Measurements from ENCODE around the gene RBMY1J.
"Not testable (repeated sequence)": the region's sequence is repeated elsewhere in the genome, so short reads cannot be mapped to it uniquely, and the experiment has no call there.

RBMY1J gene

DNA sequence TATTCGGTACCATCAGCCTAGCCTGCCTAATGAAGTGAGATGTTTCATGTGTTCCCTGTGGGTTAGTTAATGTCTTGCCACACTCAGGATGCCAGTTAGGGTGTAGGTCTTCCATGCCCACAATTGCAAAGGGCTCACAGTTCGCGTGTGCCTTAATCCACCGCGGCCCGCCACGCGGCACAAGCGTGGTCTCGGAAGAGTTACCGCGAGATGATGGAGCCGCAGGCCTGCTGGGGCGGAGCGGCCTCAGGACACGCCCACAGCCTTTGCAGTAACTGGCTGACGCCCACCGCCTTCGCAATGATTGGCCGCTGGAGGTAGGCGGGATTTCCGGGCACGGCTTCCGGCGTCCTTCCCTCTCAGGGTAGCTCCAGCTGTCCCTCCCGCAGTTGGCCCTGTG, at the start of gene RBMY1J:
TSS of gene RBMY1J (plus strand) at position 301 of the 400 bp plus-strand sequence. CDS start 2,038 bp downstream, outside the sequence.
- DNase-seq (ENCODE audit: low read depth in 2 of 2), result not testable (repeated sequence)

GRCh38 chrY:22367416-22367815, 35.8 kb upstream of the RBMY1J start:
- DNase-seq (ENCODE audit: low read depth in 2 of 2), result no peak

DNA sequence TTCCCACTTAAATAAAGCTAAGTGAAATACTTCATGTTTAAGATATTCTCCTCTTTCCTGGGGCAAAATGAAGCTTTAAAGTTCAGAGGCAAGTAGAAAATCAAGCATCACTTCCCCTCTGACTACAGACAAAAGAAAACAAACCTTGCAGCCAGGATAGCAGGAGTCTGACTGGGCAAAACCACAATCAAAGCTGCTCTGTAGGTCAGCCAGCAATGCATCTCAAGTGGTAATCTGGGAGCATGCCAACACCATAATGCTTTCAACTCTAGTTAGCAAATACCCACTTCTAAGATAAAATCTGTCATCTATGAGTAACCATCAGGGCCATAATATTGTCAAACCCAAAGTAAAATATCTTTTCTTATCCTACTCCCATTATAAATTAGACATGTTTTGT, 32.6 kb upstream of the RBMY1J start:
- DNase-seq (ENCODE audit: low read depth in 2 of 2), result no peak

DNA sequence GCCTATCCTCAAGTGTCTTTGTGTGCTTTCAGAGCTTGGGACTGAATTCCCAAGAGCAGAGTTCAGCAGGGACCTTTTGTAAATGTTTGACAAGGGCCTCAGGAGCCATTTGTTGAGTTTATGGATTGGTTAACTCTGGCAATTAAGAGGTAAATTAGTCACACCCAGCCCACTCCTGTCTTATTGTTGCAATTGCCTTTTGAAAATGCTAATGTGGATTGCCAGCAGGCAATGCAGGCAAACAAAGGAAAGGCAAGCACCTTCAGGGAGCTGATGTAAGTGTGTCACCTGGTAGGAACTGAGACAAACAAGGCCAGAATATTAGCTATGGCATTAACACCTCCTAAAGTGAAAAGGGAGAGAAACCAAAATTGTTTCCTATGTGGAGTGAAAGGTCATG, 29.7 kb upstream of the RBMY1J start:
- DNase-seq (ENCODE audit: low read depth in 2 of 2), result no peak

- not testable (repeated sequence) for DNase-seq (ENCODE audit: low read depth in 2 of 2)
Observed at GRCh38 chrY:22444718-22445396, 41.6 kb downstream of the RBMY1J start.

DNA sequence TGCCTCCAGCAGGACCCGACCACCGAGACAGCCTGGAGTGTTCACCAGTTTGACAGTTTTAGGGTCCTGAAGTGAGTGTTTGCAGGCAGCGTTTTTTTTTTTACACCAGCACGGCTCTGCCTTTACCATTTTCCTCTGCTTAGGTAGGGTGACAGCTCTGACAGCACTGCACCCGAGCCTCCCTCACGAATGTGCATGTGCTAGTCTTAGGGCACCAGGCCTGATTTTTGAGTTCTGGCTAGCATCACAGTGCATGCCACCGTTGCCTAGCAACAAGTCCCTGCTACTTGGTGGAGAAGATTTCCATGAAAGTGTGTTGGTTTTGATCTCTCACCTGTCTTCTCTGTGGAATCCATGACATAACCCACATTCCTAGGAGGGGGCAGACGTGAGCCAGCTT, 52.3 kb downstream of the RBMY1J start:
- DNase-seq (ENCODE audit: low read depth in 2 of 2), result not testable (repeated sequence)

DNA sequence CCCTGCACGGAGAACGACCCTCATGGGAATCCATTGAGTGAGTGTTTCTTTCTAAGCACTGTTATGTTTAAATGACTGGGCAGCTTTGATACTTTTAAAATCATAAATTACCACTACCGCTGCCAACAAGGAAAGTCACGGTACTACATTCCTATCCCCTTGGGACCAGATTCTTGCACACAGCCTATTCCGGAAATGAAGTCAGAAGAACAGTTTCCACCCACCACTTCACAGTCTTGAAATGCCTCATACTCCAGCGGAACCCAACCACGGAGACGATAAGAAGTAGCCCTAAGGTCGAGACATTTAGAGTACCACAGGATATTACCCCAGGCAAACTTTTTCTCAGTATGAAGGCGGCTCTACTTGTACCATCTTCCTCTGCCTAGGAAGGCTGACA, 58.8 kb downstream of the RBMY1J start:
- DNase-seq (ENCODE audit: low read depth in 2 of 2), result not testable (repeated sequence)
